Spinal cord (tissue), 10 donors: ENCODE results near the gene DMD. TPM values are rescaled to one million over a fixed set of nuclear protein-coding genes. Genes with fewer than 3 reads are reported as not detected.

ENCODE experiments used
- DNase-seq, 6 donors: peaks; one replicate each; pipeline versions ENCODE4 v3.0.0 to v3.0.0-alpha.2; 2013 to 2015; ENCODE audit warnings: low spot score in 6 of 6, low read depth in 4 of 6
- H3K27ac ChIP-seq: one replicate; pipeline ENCODE4 v1.5.1; 2013; ENCODE audit warnings: low read depth, low read length, control low read depth
- H3K27me3 ChIP-seq: one replicate; pipeline ENCODE4 v1.6.1; 2013; ENCODE audit warnings: low read length; ENCODE audit not compliant: control insufficient read depth, insufficient read depth
- H3K36me3 ChIP-seq: one replicate; pipeline ENCODE4 v1.6.1; 2013; ENCODE audit warnings: low read length; ENCODE audit not compliant: control insufficient read depth, insufficient read depth
- H3K4me1 ChIP-seq: one replicate; pipeline ENCODE4 v1.6.1; 2013; ENCODE audit warnings: low read length; ENCODE audit not compliant: control insufficient read depth, insufficient read depth
- H3K4me3 ChIP-seq: one replicate; pipeline ENCODE4 v1.5.1; 2013; ENCODE audit warnings: low read depth, low read length, control low read depth
- H3K9me3 ChIP-seq: one replicate; pipeline ENCODE4 v1.6.1; 2013; ENCODE audit warnings: low read length; ENCODE audit not compliant: control insufficient read depth, insufficient read depth
- WGBS: methylation state at CpG from one replicate; pipeline ENCODE4 v1.1.5; 2013; ENCODE audit warnings: missing lambda C conversion rate; ENCODE audit not compliant: insufficient coverage; 5-methylcytosine and 5-hydroxymethylcytosine counted together
- polyA plus RNA-seq, 2 donors: library from polyadenylated mRNA; unstranded; fragments of 120-200 nt; gene quantifications; one replicate each; pipeline ENCODE4 v1.2.1, GENCODE V29; 2013; ENCODE audit not compliant: insufficient read length in 2 of 2
- total RNA-seq, 2 donors: library from RNA; depleted of rRNA in 1 of 2; stranded (reverse); fragments of 120-200 nt in 1 of 2; fragments of >200 nt in 1 of 2; gene quantifications; one replicate each; pipeline versions ENCODE4 v1.2.3 to v1.2.4, GENCODE V29; 2013 to 2014
- donor health status: healthy.

DMD gene
- total and polyA plus RNA-seq, 4 donors, result 28.4 to 112 (median 41.9) TPM

DNA sequence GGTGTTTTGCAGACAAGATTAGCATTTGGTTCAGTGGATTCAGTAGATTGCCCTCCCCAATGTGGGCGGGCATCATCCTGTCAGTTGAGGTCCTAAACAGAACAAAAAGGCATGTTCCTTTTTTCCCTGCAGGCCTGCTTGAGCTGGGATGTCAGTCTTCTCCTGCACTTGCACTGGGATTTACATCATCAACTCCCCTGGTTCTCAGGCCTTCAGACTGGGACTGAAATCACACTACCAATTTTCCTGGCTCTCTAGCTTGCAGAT, 1860.6 kb downstream of the DMD start:
- Histone ChIP-seq H3K27ac (no peak overlapping the region), H3K4me3 (no peak overlapping the region), H3K36me3 (no peaks in the 10 kb centered on the region), H3K9me3 (no peaks in the 10 kb centered on the region), H3K27me3 (no peaks in the 10 kb centered on the region), H3K4me1 (no peaks in the 10 kb centered on the region)
- WGBS, result 90% methylated on average over 1 of the region's 1 CpG
- DNase-seq, result no peak

DNA sequence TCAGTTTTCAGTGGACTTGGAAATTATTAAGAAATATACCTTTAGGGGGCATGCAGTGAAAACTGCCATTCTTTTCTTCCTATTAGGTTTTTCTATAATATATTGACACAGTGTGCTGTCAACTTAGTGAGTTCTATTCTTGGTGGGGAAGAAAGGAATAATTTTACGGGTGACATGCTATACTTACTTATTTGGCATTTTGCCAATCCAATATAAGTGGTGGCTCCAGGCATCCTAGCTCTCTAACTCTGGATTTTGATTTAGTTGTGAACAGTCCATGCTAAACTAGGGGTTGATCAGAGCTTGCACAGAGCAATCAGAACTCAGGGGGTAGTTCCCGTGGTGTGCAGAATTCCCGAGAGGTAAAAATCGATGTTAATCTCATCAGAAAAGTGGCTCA, 1861.8 kb downstream of the DMD start:
- no peaks in the 10 kb centered on the region for H3K27me3 ChIP-seq
- WGBS, result 73% methylated on average over 3 of the region's 4 CpGs
- DNase-seq, result no peak
- no peak overlapping the region for H3K4me3 ChIP-seq
- H3K27ac ChIP-seq, result no peak overlapping the region
- H3K9me3 ChIP-seq, result no peaks in the 10 kb centered on the region
- no peaks in the 10 kb centered on the region for H3K4me1 ChIP-seq
- H3K36me3 ChIP-seq, result no peaks in the 10 kb centered on the region

DNA sequence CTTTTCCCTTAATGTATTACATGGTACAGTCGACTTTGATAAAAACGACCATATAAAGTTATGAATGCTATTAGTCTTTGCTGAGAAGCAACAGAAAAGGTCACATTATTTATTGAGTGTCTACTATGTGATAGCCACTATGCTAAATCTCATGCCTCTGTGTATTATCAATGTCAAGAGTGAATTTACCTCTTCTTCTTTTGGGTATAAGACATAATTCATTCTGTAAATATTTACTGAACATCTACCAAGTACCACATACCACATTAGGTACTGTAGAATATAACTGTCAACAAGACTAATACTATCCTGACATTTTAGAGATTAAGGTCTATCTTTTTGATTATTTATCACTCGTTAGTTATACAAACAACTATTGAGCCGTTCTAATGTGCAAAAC, 1870.8 kb downstream of the DMD start:
- H3K27me3 ChIP-seq, result peaks cover 2% of the 10 kb centered on the region
- H3K36me3 ChIP-seq, result no peaks in the 10 kb centered on the region
- DNase-seq, result no peak
- peaks cover 3% of the 10 kb centered on the region for H3K4me1 ChIP-seq
- no peaks in the 10 kb centered on the region for H3K9me3 ChIP-seq
- H3K4me3 ChIP-seq, result no peak overlapping the region
- H3K27ac ChIP-seq, result no peak overlapping the region
- no CpG with 5 or more reads among the region's 4 CpGs for WGBS

DNA sequence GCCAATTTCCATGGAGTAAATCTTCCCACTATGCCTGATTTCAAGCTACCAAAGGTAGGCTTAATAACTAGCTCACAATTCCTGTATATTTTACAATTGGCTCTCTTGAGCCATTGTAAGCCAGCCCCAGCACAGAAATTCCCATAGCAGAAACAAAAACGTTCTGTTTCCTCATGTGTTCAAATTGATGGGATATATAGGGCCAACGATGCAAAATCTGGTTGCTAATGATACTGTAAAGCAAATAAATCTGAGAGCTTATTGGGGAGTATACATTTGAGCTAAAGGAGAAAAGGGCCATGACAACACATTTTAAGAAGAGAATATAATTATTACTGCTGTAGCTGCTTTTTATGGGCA, 1872.4 kb downstream of the DMD start:
- Histone ChIP-seq H3K27ac (no peak overlapping the region), H3K36me3 (no peaks in the 10 kb centered on the region), H3K27me3 (peaks cover 2% of the 10 kb centered on the region), H3K9me3 (no peaks in the 10 kb centered on the region), H3K4me1 (peaks cover 3% of the 10 kb centered on the region), H3K4me3 (no peak overlapping the region)
- no peak for DNase-seq
- WGBS, result 33% methylated on average over 1 of the region's 2 CpGs

DNA sequence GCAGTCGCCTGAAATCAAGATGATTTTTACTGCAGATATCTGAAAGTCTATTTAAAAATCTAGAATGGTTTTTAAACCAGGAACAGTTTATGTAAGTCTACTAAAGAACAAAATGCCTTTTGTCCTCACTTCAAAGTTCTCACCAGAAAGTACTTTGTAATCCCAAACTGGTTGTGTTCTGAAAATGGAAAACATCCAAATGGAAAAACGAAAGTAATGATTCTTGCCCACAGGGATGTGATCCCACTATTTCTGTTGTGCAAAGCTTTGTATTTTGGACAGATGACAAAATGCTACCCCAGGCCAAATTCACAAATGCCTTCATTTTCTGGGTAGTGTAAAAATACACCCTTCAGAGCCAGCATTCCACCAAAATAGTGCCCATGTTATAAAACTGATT, 1874.0 kb downstream of the DMD start:
- H3K36me3 ChIP-seq, result no peaks in the 10 kb centered on the region
- no peak overlapping the region for H3K4me3 ChIP-seq
- H3K9me3 ChIP-seq, result no peaks in the 10 kb centered on the region
- WGBS, result 20% methylated on average over 1 of the region's 2 CpGs
- peaks cover 3% of the 10 kb centered on the region for H3K4me1 ChIP-seq
- H3K27me3 ChIP-seq, result peaks cover 2% of the 10 kb centered on the region
- H3K27ac ChIP-seq, result no peak overlapping the region
- DNase-seq, result peak in 1 of 6 donors; percentile 21

DNA sequence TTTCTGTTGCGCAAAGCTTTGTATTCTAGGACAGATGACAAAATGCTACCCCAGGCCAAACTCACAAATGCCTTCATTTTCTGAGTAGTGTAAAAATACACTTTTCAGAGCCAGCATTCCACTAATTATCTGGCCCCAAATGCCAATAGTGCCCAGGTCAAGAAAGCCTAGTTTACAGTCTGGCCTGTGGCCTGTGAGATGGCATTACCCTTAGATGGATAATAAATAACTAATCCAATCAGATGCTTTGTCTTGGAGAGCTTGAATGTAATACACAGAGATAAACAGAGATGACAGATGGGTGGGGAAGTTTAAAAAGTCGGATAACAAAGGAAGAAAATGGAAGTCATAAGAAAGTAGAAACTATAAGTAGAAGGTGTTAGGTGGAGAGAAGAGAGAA, 1874.9 kb downstream of the DMD start:
- no peak for DNase-seq
- Histone ChIP-seq H3K36me3 (no peaks in the 10 kb centered on the region), H3K4me3 (no peak overlapping the region), H3K4me1 (peaks cover 3% of the 10 kb centered on the region), H3K27ac (no peak overlapping the region), H3K27me3 (peaks cover 2% of the 10 kb centered on the region), H3K9me3 (no peaks in the 10 kb centered on the region)
- 80% methylated on average over 2 of the region's 2 CpGs for WGBS

DNA sequence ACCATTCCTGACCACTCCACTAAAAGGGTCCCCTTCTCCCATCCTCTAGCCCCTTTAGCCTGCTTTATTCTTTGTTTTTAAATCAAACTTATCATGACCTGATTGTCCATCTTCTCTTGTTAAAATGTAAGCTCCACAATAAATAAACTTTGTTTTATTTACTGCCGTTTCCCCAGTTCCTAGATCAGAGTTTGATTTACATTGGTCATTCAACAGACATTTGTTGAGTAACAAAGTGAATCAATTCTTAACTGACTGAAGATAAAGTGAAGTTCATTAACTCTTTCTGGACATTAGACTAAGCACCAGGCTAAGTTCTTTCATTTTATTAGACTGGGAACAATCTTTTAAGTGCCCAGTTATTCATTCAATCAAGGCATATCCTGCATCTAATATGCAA, 1876.4 kb downstream of the DMD start:
- peaks cover 3% of the 10 kb centered on the region for H3K4me1 ChIP-seq
- WGBS, result no CpG with 5 or more reads among the region's 1 CpG
- H3K27ac ChIP-seq, result no peak overlapping the region
- DNase-seq, result no peak
- no peaks in the 10 kb centered on the region for H3K36me3 ChIP-seq
- no peaks in the 10 kb centered on the region for H3K9me3 ChIP-seq
- no peak overlapping the region for H3K4me3 ChIP-seq
- H3K27me3 ChIP-seq, result peaks cover 2% of the 10 kb centered on the region

DNA sequence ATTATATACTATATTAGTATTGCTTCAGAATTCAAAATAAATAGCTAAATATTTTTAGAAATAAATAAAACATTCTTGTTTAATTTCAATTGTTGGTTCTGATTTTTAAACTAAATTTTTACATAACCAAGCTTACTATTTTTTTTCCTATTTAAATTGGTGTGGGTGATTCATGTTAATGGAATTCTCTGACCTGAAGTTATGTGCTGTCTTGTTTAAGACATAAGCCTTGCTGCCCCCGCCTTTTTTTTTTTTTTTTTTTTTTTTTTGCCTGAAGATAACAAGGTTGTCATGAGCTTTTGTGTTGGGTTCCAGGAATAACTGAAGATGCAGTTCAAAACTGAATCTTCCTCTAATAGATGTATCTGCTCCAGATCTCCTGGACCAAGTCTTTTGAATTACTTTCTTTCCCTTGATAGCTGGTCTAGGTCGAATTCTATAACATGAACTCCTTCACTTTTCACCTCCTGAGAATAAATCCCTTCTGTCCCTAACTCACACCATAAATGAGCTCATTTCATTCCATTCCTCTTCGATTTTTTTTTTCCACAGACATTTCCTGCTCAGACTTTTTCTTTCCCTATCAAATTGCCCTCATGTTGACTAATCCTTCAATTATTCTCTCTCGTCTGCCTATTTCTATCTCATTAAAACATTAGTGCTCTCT, 1878.1 kb downstream of the DMD start:
- no peaks in the 10 kb centered on the region for H3K9me3 ChIP-seq
- H3K36me3 ChIP-seq, result no peaks in the 10 kb centered on the region
- WGBS, result 42% methylated on average over 2 of the region's 4 CpGs
- peaks cover 3% of the 10 kb centered on the region for H3K4me1 ChIP-seq
- H3K27me3 ChIP-seq, result peaks cover 2% of the 10 kb centered on the region
- H3K27ac ChIP-seq, result no peak overlapping the region
- no peak overlapping the region for H3K4me3 ChIP-seq
- no peak for DNase-seq

DNA sequence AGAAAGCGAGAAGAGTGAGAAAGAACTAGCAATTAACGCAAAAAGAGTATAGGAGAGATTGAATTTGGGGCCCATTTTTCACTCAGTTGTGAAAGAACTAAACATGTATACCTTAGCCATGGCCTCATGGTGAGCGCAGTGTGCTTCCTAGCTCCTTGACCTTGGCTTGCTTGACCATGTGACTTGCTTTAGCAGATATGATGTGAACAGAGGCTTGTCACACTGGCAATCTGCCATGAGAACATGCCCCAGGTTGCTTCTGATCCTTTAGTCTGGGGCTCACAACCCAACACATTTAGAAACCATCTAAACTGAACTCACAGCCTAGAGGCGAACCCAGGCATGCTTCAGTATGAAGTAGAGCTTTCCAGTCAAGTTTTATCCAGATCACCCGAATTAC, 1879.4 kb downstream of the DMD start:
- Histone ChIP-seq H3K9me3 (no peaks in the 10 kb centered on the region), H3K36me3 (no peaks in the 10 kb centered on the region), H3K27ac (no peak overlapping the region), H3K27me3 (peaks cover 2% of the 10 kb centered on the region), H3K4me1 (no peaks in the 10 kb centered on the region), H3K4me3 (no peak overlapping the region)
- DNase-seq, result no peak
- WGBS, result 93% methylated on average over 3 of the region's 5 CpGs

DNA sequence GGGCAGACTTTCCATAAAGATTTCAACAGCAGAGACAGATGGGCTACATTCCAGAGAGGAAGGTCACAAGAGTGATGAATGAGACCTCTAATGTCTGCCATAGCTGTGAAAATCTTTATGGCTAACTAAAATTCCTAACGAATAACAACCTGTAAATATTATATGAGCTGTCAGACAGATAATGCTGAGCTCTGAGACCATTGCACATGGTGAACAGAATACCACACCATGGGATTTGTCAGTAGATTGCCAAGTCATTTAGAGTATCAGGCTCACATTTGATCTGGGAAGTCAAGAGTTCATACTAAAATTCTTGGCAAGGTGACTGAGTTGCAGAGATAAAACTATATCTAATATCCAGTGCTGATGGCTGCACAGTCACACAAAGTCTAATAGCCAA, 1880.3 kb downstream of the DMD start:
- DNase-seq, result no peak
- no CpG with 5 or more reads among the region's 1 CpG for WGBS
- Histone ChIP-seq H3K9me3 (no peaks in the 10 kb centered on the region), H3K36me3 (no peaks in the 10 kb centered on the region), H3K27me3 (peaks cover 3% of the 10 kb centered on the region), H3K27ac (no peak overlapping the region), H3K4me1 (no peaks in the 10 kb centered on the region), H3K4me3 (no peak overlapping the region)
